Measurements from ENCODE around the gene MLIP. TPM values are rescaled to one million over a fixed set of nuclear protein-coding genes. Genes with fewer than 3 reads are reported as not detected.
"Not testable (repeated sequence)": the region's sequence is repeated elsewhere in the genome, so short reads cannot be mapped to it uniquely, and the experiment has no call there.

Gene MLIP
- total RNA-seq, 3 donors from 2014 or later (not counting 1 experiment from before 2014, with no cell fraction given): not detected

DNA sequence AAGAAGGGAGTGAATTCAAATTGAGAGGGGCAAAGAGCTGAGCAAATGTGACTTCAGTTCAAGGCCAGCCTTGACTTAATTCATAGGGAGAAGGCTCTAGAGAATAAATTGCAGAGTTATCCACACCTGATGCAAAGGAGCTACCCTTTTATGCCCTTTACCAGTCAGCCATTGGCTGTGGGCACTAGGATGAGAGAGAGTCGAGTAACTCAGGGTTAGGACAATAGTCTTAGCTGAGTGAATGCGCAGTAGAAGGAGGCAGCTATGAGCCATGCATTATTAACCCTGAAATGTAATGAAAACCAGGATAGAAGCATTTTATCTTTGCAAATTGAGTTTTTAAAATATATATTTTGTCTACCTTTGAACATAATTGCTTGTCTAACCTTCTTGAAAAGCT lies 134.0 kb downstream of the MLIP start:
- WGBS (ENCODE audit: insufficient coverage): 81% methylated on average over 2 of the region's 2 CpGs
- H3K27me3 Mint-ChIP-seq (ENCODE audit: low read depth in 2 of 2): no peaks in the 10 kb centered on the region
- no peak overlapping the region for H3K27ac Mint-ChIP-seq
- Histone ChIP-seq H3K36me3 (ENCODE audit: control insufficient read depth, insufficient read depth, low read length) (no peaks in the 10 kb centered on the region), H3K27ac (ENCODE audit: low read length) (no peak overlapping the region), H3K4me3 (ENCODE audit: low read length) (no peak overlapping the region), H3K27me3 (ENCODE audit: control insufficient read depth, insufficient read depth, low read length) (no peaks in the 10 kb centered on the region), H3K9me3 (ENCODE audit: control insufficient read depth, insufficient read depth, low read length) (no peaks in the 10 kb centered on the region), H3K4me1 (ENCODE audit: control insufficient read depth, insufficient read depth, low read length) (no peaks in the 10 kb centered on the region)
- TF ChIP-seq, protein P1, sequence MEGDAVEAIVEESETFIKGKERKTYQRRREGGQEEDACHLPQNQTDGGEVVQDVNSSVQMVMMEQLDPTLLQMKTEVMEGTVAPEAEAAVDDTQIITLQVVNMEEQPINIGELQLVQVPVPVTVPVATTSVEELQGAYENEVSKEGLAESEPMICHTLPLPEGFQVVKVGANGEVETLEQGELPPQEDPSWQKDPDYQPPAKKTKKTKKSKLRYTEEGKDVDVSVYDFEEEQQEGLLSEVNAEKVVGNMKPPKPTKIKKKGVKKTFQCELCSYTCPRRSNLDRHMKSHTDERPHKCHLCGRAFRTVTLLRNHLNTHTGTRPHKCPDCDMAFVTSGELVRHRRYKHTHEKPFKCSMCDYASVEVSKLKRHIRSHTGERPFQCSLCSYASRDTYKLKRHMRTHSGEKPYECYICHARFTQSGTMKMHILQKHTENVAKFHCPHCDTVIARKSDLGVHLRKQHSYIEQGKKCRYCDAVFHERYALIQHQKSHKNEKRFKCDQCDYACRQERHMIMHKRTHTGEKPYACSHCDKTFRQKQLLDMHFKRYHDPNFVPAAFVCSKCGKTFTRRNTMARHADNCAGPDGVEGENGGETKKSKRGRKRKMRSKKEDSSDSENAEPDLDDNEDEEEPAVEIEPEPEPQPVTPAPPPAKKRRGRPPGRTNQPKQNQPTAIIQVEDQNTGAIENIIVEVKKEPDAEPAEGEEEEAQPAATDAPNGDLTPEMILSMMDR (IDR thresholded peaks at IDR 0.05): no peak
- intact Hi-C loops (cut with micrococcal nuclease): no loop called here
- no peak overlapping the region for H3K4me3 Mint-ChIP-seq
- DNase-seq: no peak
- peaks cover 4% of the 10 kb centered on the region in 2 donors for H3K9me3 Mint-ChIP-seq
- no peak for ATAC-seq
- no peaks in the 10 kb centered on the region for H3K36me3 Mint-ChIP-seq
- no peaks in the 10 kb centered on the region for H3K4me1 Mint-ChIP-seq

DNA sequence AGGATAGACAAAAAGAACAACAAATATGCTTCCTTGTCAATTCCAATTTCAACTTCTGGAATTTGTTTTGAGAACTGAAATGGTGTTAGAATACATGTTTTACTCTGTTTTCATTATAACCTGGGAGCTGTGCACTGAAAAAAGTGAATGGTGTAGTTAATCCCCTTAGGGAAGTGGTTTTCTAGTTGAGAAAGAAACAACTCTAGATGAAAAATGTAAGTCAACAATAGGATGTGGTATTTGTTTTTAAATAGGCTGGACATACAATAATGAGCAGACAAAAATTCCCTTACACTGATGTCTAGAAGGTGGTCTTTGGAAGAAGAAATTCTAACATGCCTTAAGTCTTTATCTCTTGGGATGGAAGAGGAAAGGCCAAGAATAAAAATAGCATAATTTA lies 137.1 kb downstream of the MLIP start:
- intact Hi-C loops (cut with micrococcal nuclease): no loop called here
- H3K4me3 Mint-ChIP-seq: no peak overlapping the region
- no peaks in the 10 kb centered on the region for H3K4me1 Mint-ChIP-seq
- Histone ChIP-seq H3K27me3 (ENCODE audit: control insufficient read depth, insufficient read depth, low read length) (no peaks in the 10 kb centered on the region), H3K36me3 (ENCODE audit: control insufficient read depth, insufficient read depth, low read length) (no peaks in the 10 kb centered on the region), H3K9me3 (ENCODE audit: control insufficient read depth, insufficient read depth, low read length) (no peaks in the 10 kb centered on the region), H3K27ac (ENCODE audit: low read length) (no peak overlapping the region), H3K4me3 (ENCODE audit: low read length) (no peak overlapping the region), H3K4me1 (ENCODE audit: control insufficient read depth, insufficient read depth, low read length) (no peaks in the 10 kb centered on the region)
- no peak overlapping the region for H3K27ac Mint-ChIP-seq
- ATAC-seq (no peak), DNase-seq (no peak)
- no peaks in the 10 kb centered on the region for H3K27me3 Mint-ChIP-seq (ENCODE audit: low read depth in 2 of 2)
- H3K9me3 Mint-ChIP-seq: peaks cover 2% of the 10 kb centered on the region in 2 donors
- H3K36me3 Mint-ChIP-seq: no peaks in the 10 kb centered on the region
- TF ChIP-seq, protein P1 (IDR thresholded peaks at IDR 0.05): no peak

DNA sequence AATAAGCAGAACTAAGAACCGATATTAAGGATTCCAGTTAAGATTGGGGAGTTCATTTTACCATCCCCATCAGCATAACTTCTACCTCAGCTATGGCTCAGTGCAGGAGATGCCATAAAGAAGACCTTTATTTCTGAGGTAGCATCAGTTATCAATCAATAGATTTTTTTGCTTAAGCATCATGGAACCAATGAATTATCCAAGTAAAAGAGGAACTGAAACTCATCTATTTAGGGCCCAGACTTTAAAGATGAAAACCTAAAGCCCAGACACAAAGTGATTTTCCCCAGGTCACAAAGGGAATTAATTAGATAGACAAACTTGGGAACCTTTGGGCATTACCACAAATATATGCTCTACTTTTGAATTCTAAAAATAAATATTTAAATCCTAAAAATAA lies 137.8 kb downstream of the MLIP start:
- Mint-ChIP-seq H3K27me3 (ENCODE audit: low read depth in 2 of 2) (no peaks in the 10 kb centered on the region), H3K27ac (no peak overlapping the region), H3K4me1 (no peaks in the 10 kb centered on the region), H3K36me3 (no peaks in the 10 kb centered on the region), H3K4me3 (no peak overlapping the region), H3K9me3 (peaks cover 2% of the 10 kb centered on the region in 2 donors)
- no peaks in the 10 kb centered on the region for H3K36me3 ChIP-seq (ENCODE audit: control insufficient read depth, insufficient read depth, low read length)
- TF ChIP-seq, protein P1 (IDR thresholded peaks at IDR 0.05): no peak
- no peak overlapping the region for H3K4me3 ChIP-seq (ENCODE audit: low read length)
- no peak overlapping the region for H3K27ac ChIP-seq (ENCODE audit: low read length)
- no peak for ATAC-seq
- H3K27me3 ChIP-seq (ENCODE audit: control insufficient read depth, insufficient read depth, low read length): no peaks in the 10 kb centered on the region
- no peak for DNase-seq
- WGBS (ENCODE audit: insufficient coverage): 80% methylated on average over 1 of the region's 1 CpG
- H3K9me3 ChIP-seq (ENCODE audit: control insufficient read depth, insufficient read depth, low read length): no peaks in the 10 kb centered on the region
- intact Hi-C loops (cut with micrococcal nuclease): no loop called here
- H3K4me1 ChIP-seq (ENCODE audit: control insufficient read depth, insufficient read depth, low read length): no peaks in the 10 kb centered on the region

DNA sequence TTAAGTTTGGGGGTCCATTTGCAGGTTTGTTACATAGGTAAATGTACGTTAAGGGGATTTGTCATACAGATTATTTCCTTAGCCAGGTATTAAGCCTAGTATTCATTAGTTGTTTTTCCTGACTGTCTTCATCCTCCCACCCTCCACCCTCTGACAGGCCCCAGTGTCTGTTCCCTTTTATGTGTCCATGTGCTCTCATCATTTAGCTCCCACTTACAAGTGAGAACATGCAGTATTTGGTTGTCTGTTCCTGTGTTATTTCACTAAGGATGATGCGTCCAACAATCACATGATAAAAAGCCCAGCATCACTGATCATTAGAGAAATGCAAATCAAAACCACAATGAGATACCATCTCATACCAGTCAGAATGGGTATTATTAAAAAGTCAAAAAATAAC lies 138.6 kb downstream of the MLIP start:
- H3K36me3 ChIP-seq (ENCODE audit: control insufficient read depth, insufficient read depth, low read length); H3K27ac ChIP-seq (ENCODE audit: low read length); H3K4me1 ChIP-seq (ENCODE audit: control insufficient read depth, insufficient read depth, low read length); H3K27me3 ChIP-seq (ENCODE audit: control insufficient read depth, insufficient read depth, low read length); H3K4me3 ChIP-seq (ENCODE audit: low read length); H3K9me3 Mint-ChIP-seq; intact Hi-C loops (cut with micrococcal nuclease); H3K9me3 ChIP-seq (ENCODE audit: control insufficient read depth, insufficient read depth, low read length); H3K4me3 Mint-ChIP-seq; H3K4me1 Mint-ChIP-seq; H3K27ac Mint-ChIP-seq; H3K36me3 Mint-ChIP-seq; DNase-seq; ATAC-seq; H3K27me3 Mint-ChIP-seq (ENCODE audit: low read depth in 2 of 2): not testable (repeated sequence)
- WGBS (ENCODE audit: insufficient coverage): no CpG with 5 or more reads among the region's 2 CpGs
